Measurements from ENCODE around the gene SS18.

Gene SS18

DNA sequence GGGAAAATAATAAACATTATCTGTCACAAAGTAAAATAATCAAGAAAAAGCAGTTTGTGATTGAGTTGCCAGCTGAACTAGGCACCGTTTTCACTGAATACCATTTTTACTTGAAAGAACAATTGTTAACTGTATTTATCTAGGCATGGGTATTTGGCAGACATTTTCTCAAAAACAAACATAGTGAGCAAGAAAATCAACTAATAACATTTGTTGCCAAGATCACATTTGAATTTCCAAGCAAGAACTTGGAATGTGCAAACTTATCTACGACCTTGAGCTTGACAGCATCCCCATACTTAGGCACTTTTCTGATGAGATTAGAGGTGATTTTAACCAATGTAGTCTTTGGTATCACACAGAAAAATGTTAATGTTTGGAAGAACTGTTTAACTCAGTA is 16.7 kb downstream of the SS18 start:
- no peak for DNase-seq (ENCODE audit: low read depth in 2 of 2, low spot score in 1 of 2)

DNA sequence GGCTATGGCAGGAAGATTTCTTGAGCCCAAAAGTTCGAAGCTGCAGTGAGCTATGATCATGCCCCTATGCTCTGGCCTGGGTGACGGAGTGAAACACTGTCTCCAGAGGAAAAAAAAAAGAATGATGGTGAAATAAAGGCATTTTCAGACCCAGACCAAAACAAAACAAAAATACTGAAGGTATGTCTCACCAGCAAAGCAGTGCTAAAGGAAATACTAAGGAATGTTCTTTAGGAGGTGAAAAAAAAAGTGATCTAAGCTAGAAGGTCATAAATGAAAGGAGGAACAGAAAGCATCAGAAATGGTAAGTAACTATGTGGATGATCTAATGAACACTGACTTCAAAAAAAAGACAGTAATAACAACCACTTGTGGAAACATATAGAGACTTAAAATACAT is 18.7 kb downstream of the SS18 start:
- no peak for DNase-seq (ENCODE audit: low read depth in 2 of 2, low spot score in 1 of 2)

DNA sequence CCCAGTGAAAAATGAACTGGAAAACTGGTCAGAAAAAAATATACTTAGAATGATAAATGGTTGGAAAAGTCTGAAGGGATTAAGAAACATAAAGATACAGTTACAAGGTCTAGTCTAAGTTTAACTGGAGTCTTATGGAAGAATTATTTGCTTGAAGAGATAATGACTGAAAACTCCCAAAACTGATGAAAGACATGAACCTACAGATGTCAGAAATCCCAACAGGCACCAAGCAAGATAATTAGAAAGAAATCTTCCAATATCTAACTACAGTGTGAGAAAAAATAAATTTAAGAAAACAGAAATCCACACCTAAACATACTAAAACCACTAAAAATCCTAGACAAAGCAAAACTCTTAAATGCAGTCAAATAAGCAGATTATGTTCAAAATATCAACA is 19.4 kb downstream of the SS18 start:
- no peak for DNase-seq (ENCODE audit: low read depth in 2 of 2, low spot score in 1 of 2)

DNA sequence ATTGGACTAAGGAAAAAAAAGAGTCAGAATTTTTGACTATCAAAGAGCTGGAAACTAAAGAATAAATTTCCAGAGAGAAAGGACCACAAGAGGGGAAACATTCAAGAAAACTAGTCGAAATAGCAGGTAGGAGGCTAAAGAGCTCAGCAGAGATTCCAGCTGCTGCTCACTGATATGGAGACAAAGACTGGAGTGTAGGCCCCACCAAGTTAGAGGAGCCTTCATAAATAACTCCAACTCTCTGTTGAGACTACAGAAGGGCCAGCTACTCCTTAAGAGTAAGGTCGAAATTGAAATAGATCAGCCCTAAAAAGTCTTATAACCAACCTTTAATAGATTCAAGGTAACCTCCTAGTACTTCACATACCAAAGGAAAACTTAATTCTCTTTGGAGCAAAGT is 31.1 kb downstream of the SS18 start:
- DNase-seq (ENCODE audit: low read depth in 2 of 2, low spot score in 1 of 2) = no peak

DNA sequence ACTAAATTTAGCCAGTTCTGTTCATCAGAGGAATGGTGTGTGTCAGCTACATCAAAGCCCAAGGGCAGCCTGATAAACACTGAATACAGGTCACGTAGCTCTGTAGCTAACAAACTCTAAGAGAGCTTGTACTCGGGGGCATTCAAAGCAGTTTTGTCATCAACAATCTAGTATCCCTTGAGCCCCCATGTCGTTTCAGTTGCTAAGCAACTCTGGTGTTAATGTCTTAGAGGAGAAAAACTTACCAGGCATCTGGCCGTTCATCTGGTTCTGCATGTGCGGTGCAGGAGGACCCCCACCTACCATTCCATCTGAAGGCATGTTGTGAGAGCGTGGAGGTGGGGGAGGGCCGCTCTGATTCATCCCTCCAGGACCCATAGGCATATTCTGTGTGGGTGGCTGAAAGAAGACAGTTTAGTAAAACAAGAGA is 33.1 kb downstream of the SS18 start:
- no peak for DNase-seq (ENCODE audit: low read depth in 2 of 2, low spot score in 1 of 2)

- no peak for DNase-seq (ENCODE audit: low read depth in 2 of 2, low spot score in 1 of 2)
These were observed 34.1 kb downstream of the SS18 start for GRCh38 chr18:26056291-26056690.

DNA sequence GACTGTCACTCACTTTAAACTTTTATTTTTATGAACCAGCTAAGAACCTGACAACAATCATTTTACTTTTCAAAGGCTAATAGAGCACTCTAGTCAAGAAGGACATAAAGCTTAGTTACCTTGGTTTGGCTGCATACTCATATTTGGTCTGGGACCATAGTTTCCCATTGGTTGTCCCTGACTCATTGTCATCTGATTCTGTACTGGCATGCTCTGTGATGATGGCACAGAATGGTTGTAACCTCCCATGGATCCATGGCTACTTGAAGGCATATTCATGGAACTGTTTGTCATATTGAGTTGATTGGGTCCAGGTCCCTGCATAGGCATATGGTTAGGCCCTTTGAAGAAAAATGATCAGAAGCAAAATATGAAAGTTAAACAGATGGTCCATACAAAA is 37.9 kb downstream of the SS18 start:
- no peak for DNase-seq (ENCODE audit: low read depth in 2 of 2, low spot score in 1 of 2)

DNA sequence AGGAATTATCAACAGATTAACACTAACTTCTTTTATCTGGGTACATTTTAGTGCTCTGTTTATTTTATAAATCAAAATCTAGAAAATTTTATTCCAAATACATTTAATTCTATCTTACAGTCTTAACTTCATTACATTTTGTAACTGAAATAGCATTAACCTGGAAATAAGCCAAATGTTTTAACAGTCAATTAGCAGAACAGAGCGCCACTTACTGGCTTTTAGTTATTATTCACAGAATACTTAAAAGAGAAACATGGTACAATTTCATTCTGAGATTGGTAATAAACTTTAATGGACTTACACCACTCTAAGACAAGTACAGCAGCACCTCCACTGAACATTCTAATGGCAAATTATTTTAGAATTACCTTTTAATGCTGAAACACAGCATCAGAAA is 38.6 kb downstream of the SS18 start:
- no peak for DNase-seq (ENCODE audit: low read depth in 2 of 2, low spot score in 1 of 2)

- DNase-seq (ENCODE audit: low read depth in 2 of 2, low spot score in 1 of 2) = no peak
These were observed 43.9 kb downstream of the SS18 start for GRCh38 chr18:26046419-26047077.

GRCh38 chr18:26044807-26045206 is 45.6 kb downstream of the SS18 start:
- DNase-seq (ENCODE audit: low read depth in 2 of 2, low spot score in 1 of 2) = no peak

- DNase-seq (ENCODE audit: low read depth in 2 of 2, low spot score in 1 of 2) = no peak
These were observed 50.3 kb downstream of the SS18 start for GRCh38 chr18:26040051-26040656.

DNA sequence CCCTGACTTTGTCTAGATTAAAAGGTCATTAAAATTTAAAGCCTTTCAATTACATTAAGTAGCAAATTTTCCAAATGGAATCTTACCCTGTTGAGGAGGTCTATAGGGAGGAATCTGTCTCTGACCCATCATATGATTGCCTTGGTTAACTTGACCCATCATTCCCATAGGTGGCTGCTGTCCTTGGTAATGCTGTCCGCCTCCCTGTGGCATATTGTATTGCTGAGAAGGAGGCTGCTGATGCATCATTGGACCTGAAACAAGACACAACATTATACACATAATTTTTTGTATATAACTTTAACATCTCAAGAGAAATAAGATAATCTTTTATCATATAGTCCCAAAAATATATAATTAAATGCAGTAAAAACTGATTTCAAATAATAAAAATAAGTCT is 51.2 kb downstream of the SS18 start:
- no peak for DNase-seq (ENCODE audit: low read depth in 2 of 2, low spot score in 1 of 2)

- no peak for DNase-seq (ENCODE audit: low read depth in 2 of 2, low spot score in 1 of 2)
These were observed 53.8 kb downstream of the SS18 start for GRCh38 chr18:26036635-26037034.

DNA sequence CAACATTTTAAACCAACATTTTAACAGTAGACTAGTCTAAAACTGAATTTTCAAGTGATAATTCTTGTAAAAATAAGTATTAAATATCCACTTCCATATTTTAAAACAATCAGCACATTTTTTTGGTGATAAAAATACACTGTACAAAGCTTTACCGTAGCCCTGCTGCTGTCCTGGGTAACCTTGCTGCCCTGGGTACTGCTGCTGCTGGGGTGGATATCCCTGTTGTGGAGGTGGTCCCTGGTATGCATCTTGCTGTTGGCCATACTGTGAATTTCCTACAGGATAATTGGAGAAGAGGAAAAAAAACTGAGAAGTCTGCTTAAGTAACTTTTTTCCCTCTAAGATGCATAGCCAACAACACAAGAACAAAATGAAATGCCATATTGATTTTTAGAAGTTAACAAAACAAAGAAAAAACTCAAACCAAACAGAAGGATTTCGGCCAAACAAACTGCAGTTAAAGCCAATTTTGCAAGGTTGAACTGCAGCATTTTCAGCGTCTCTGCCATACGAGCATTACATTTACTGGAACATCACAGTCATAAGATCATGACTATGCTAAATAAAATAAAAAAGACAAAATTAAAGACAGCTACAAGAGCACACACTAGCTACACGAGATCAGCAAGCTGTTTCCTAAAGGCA is 55.4 kb downstream of the SS18 start:
- DNase-seq (ENCODE audit: low read depth in 2 of 2, low spot score in 1 of 2) = no peak

- DNase-seq (ENCODE audit: low read depth in 2 of 2, low spot score in 1 of 2) = no peak
These were observed 67.8 kb downstream of the SS18 start for GRCh38 chr18:26022585-26022984.

GRCh38 chr18:26021061-26021754 is 69.2 kb downstream of the SS18 start:
- DNase-seq (ENCODE audit: low read depth in 2 of 2, low spot score in 1 of 2) = no peak

GRCh38 chr18:26017929-26018328 is 72.5 kb downstream of the SS18 start:
- no peak for DNase-seq (ENCODE audit: low read depth in 2 of 2, low spot score in 1 of 2)

DNA sequence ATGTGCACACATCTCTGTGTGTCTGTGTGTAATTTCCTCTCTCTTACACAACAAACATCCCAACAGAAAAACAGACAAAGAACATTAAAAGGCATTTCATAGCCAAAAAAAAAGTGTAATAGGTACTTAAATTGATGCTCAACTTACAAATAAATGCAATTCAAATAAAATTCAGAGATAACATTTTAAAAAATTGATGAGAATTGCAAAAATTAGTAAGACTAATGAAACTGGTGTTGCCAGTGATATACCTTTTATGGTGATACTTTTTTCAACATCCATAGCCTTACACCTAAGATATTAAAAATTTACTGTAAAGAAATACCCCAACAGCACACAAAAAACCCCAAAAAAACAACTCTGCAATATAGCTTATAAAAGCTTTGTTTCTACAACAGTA is 76.0 kb downstream of the SS18 start:
- no peak for DNase-seq (ENCODE audit: low read depth in 2 of 2, low spot score in 1 of 2)

DNA sequence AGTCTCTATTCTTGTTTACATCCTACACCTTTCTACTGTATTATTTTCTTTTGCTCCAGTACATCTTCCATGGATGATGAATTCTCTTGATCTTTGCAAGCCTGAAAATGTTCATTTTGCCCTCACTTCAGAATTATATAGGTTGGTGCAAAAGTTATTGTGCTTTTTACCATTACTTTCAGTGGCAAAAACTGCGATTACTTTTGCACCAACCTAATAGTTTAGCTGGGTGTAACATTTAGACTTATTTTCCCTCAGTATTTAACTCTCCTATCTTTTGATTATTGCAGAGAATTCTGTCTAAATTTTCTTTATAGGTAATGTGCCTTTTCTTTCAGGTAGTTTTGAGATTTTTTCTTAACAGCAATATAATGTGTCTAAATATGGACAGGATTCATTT is 81.8 kb downstream of the SS18 start:
- no peak for DNase-seq (ENCODE audit: low read depth in 2 of 2, low spot score in 1 of 2)

DNA sequence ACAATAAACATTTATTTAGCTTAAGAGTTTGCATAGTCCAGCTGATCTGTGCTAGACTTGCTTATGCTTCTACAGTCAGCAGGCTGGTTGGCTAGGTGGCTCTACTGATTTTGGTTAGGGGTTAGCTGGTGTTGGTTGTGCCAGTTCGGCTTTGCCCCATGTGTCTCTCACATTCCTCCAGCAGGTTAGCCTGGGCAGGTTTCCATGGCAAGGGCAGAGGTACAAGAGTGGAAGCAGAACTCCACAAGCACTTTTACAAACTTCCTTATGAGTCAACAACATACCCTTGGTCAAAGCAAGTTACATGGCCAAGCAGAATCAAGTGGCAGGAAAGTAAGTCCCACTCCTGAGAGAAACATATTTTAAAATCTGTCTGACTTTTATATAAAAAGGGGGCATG is 82.3 kb downstream of the SS18 start:
- no peak for DNase-seq (ENCODE audit: low read depth in 2 of 2, low spot score in 1 of 2)

DNA sequence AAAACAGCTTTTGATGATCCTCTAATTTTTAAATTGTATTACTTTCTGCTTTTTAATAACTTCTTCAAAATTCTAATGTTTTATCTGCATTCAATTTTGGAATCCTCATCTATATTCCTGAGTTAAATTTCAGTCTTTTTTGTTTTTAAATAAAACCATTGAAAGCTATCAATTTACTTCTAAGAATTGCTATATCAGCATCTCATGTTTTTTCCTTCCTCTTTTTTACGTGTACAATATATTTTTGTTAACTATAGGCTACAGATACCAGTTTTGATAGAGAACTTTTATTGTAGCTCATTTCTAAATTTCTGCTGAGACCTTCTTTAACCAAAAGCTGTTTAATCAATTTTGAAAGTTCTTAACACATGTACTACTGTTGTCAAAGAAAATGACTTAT is 84.5 kb downstream of the SS18 start:
- no peak for DNase-seq (ENCODE audit: low read depth in 2 of 2, low spot score in 1 of 2)

DNA sequence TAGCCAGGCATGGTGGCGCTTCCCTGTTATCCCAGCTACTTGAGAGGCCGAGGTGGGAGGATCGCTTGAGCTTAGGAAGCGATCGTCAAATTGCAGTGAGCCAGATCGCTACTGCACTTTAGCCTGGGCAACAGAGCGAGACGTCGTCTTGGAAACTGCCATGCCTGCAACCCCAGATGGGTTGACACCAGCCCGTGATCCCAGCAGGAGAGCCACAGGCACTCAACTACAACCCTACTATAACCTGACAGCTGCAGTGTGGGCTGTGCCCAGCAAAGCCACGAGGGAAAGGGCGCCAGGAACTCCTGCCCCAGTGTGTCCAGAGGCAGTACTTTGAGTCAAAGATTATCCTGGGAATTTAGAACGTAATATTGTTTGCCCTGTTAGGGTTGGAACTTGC is 85.6 kb downstream of the SS18 start:
- DNase-seq (ENCODE audit: low read depth in 2 of 2, low spot score in 1 of 2) = no peak
